Measurements from ENCODE around the gene EFR3B. TPM values are rescaled to one million over a fixed set of nuclear protein-coding genes. Genes with fewer than 3 reads are reported as not detected.
A peak's percentile ranks its signal among the peaks of the same experiment; 100 is the strongest.

Gene EFR3B
- total RNA-seq, 1 donor from 2014 or later: 14.7 TPM

DNA sequence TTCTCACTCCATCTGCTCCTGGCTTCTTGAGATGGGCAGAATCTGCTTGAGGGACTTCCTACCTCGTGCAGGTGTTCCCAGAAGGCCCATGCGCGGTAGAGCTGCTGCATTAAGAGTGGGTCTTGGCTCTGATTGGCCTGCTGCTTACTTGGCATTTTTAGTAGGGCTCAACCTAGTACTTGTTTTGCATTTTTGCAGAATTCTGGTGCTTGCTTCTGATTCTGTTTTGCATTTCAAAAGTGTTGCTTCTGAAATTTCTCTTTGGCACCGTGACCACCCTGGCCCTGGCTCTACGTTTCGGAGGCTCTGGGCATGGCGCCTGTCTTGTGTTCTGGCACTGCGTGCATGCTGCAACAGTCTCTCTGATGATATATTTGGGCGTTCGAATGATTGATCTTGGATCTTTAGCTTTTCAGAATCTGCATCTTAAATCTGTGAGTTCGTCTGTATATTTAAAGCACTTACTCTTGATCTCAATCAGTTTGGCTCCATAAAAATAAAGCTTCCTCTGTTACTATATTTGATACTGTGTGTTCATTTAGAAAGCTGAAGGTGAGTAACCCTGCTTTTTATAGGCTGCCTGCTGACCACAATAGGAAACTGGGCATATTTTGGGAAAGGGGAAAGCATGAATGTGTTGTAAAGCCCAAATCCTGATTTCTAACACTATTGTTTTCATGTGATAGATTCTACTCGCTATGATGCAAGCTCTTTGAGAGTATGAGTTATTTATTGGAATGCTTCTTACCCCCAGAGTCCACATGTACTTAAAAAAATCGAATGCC lies 22.2 kb downstream of the EFR3B start:
- Mint-ChIP-seq H3K27ac (ENCODE audit: unreplicated experiment) (no peak overlapping the region), H3K4me1 (ENCODE audit: low read depth, unreplicated experiment) (peaks cover 6% of the 10 kb centered on the region), H3K36me3 (ENCODE audit: low read depth, unreplicated experiment) (peaks cover 14% of the 10 kb centered on the region), H3K4me3 (ENCODE audit: unreplicated experiment) (no peak overlapping the region), H3K27me3 (ENCODE audit: low read depth, unreplicated experiment) (no peaks in the 10 kb centered on the region), H3K9me3 (ENCODE audit: unreplicated experiment) (peaks cover 9% of the 10 kb centered on the region)
- Histone ChIP-seq H3K9ac (ENCODE audit: low read length) (no peak overlapping the region), H3K27me3 (ENCODE audit: insufficient read depth, low read length) (no peaks in the 10 kb centered on the region), H3K4me3 (ENCODE audit: insufficient read depth, low read depth, low read length) (no peak overlapping the region), H3K9me3 (ENCODE audit: insufficient read depth, low read depth, low read length) (peaks cover 3% of the 10 kb centered on the region), H4K20me1 (ENCODE audit: insufficient read depth, low read length) (peaks cover 7% of the 10 kb centered on the region), H2AFZ (ENCODE audit: low read depth, low read length) (no peak overlapping the region), H3K79me2 (ENCODE audit: insufficient read depth, low read length) (no peaks in the 10 kb centered on the region), H3K27ac (ENCODE audit: low read depth, low read length) (no peak overlapping the region), H3K4me2 (ENCODE audit: low read length) (peak overlapping the region; percentile 53), H3K4me1 (ENCODE audit: insufficient read depth, low read length) (peaks cover 12% of the 10 kb centered on the region), H3K36me3 (ENCODE audit: insufficient read depth, low read length) (no peaks in the 10 kb centered on the region)
- DNase-seq (ENCODE audit: low read depth) (peak; percentile 52), FAIRE-seq (no peak)
- no peak for TF ChIP-seq EZH2 (IDR thresholded peaks at IDR 0.05; ENCODE audit: insufficient read depth, low read length)
- TF ChIP-seq, protein P1, sequence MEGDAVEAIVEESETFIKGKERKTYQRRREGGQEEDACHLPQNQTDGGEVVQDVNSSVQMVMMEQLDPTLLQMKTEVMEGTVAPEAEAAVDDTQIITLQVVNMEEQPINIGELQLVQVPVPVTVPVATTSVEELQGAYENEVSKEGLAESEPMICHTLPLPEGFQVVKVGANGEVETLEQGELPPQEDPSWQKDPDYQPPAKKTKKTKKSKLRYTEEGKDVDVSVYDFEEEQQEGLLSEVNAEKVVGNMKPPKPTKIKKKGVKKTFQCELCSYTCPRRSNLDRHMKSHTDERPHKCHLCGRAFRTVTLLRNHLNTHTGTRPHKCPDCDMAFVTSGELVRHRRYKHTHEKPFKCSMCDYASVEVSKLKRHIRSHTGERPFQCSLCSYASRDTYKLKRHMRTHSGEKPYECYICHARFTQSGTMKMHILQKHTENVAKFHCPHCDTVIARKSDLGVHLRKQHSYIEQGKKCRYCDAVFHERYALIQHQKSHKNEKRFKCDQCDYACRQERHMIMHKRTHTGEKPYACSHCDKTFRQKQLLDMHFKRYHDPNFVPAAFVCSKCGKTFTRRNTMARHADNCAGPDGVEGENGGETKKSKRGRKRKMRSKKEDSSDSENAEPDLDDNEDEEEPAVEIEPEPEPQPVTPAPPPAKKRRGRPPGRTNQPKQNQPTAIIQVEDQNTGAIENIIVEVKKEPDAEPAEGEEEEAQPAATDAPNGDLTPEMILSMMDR (IDR thresholded peaks at IDR 0.05; ENCODE audit: insufficient read depth, low read depth, low read length): no peak

DNA sequence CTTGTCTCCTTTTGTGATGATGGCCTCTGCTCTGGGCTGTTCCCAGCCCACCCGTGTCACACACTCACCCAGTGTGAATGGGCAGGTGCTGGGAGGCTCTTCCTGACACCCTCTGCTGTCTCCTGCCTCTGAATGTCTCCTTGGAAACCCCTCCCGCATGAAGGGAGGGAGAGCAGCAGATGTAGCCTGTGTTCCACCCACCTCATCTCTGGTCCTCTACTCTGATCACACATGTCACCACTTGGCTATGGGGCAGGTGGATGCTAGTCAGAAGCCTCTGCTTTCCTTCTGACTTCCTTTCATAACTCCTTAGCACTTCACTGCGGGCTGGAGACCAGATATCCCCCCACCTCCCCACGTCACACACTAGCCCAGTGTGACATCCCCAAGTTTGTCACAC lies 23.9 kb downstream of the EFR3B start:
- FAIRE-seq (no peak), DNase-seq (ENCODE audit: low read depth) (no peak)
- no peaks in the 10 kb centered on the region for H3K79me2 ChIP-seq (ENCODE audit: insufficient read depth, low read length)
- H3K36me3 ChIP-seq (ENCODE audit: insufficient read depth, low read length): no peaks in the 10 kb centered on the region
- H3K4me1 ChIP-seq (ENCODE audit: insufficient read depth, low read length): peaks cover 12% of the 10 kb centered on the region
- Mint-ChIP-seq H3K4me3 (ENCODE audit: unreplicated experiment) (no peak overlapping the region), H3K27ac (ENCODE audit: unreplicated experiment) (no peak overlapping the region), H3K36me3 (ENCODE audit: low read depth, unreplicated experiment) (peaks cover 11% of the 10 kb centered on the region), H3K9me3 (ENCODE audit: unreplicated experiment) (peaks cover 9% of the 10 kb centered on the region), H3K27me3 (ENCODE audit: low read depth, unreplicated experiment) (no peaks in the 10 kb centered on the region), H3K4me1 (ENCODE audit: low read depth, unreplicated experiment) (peaks cover 6% of the 10 kb centered on the region)
- H3K4me2 ChIP-seq (ENCODE audit: low read length): no peak overlapping the region
- H3K27ac ChIP-seq (ENCODE audit: low read depth, low read length): no peak overlapping the region
- TF ChIP-seq EZH2 (IDR thresholded peaks at IDR 0.05; ENCODE audit: insufficient read depth, low read length): no peak
- TF ChIP-seq, protein P1 (IDR thresholded peaks at IDR 0.05; ENCODE audit: insufficient read depth, low read depth, low read length): no peak
- H2AFZ ChIP-seq (ENCODE audit: low read depth, low read length): no peak overlapping the region
- peaks cover 7% of the 10 kb centered on the region for H4K20me1 ChIP-seq (ENCODE audit: insufficient read depth, low read length)
- H3K9ac ChIP-seq (ENCODE audit: low read length): no peak overlapping the region
- no peaks in the 10 kb centered on the region for H3K27me3 ChIP-seq (ENCODE audit: insufficient read depth, low read length)
- H3K9me3 ChIP-seq (ENCODE audit: insufficient read depth, low read depth, low read length): peaks cover 3% of the 10 kb centered on the region
- H3K4me3 ChIP-seq (ENCODE audit: insufficient read depth, low read depth, low read length): no peak overlapping the region

- H3K27me3 Mint-ChIP-seq (ENCODE audit: low read depth, unreplicated experiment): no peaks in the 10 kb centered on the region
- H3K27me3 ChIP-seq (ENCODE audit: insufficient read depth, low read length): no peaks in the 10 kb centered on the region
- peaks cover 3% of the 10 kb centered on the region for H3K9me3 ChIP-seq (ENCODE audit: insufficient read depth, low read depth, low read length)
- no peak overlapping the region for H3K9ac ChIP-seq (ENCODE audit: low read length)
- peaks cover 12% of the 10 kb centered on the region for H3K4me1 ChIP-seq (ENCODE audit: insufficient read depth, low read length)
- FAIRE-seq (no peak), DNase-seq (ENCODE audit: low read depth) (no peak)
- H3K27ac ChIP-seq (ENCODE audit: low read depth, low read length): no peak overlapping the region
- no peak overlapping the region for H3K4me2 ChIP-seq (ENCODE audit: low read length)
- H3K4me3 Mint-ChIP-seq (ENCODE audit: unreplicated experiment): no peak overlapping the region
- H3K9me3 Mint-ChIP-seq (ENCODE audit: unreplicated experiment): peaks cover 9% of the 10 kb centered on the region
- H2AFZ ChIP-seq (ENCODE audit: low read depth, low read length): no peak overlapping the region
- no peaks in the 10 kb centered on the region for H3K79me2 ChIP-seq (ENCODE audit: insufficient read depth, low read length)
- TF ChIP-seq, protein P1 (IDR thresholded peaks at IDR 0.05; ENCODE audit: insufficient read depth, low read depth, low read length): no peak
- TF ChIP-seq EZH2 (IDR thresholded peaks at IDR 0.05; ENCODE audit: insufficient read depth, low read length): no peak
- peaks cover 11% of the 10 kb centered on the region for H3K36me3 Mint-ChIP-seq (ENCODE audit: low read depth, unreplicated experiment)
- no peak overlapping the region for H3K27ac Mint-ChIP-seq (ENCODE audit: unreplicated experiment)
- H3K36me3 ChIP-seq (ENCODE audit: insufficient read depth, low read length): no peaks in the 10 kb centered on the region
- H3K4me3 ChIP-seq (ENCODE audit: insufficient read depth, low read depth, low read length): no peak overlapping the region
- H4K20me1 ChIP-seq (ENCODE audit: insufficient read depth, low read length): peaks cover 7% of the 10 kb centered on the region
- H3K4me1 Mint-ChIP-seq (ENCODE audit: low read depth, unreplicated experiment): peaks cover 6% of the 10 kb centered on the region
These were observed 24.6 kb downstream of the EFR3B start for GRCh38 chr2:25066455-25066854.
